A204.1 (cell line): ENCODE data around the gene PLEKHO2.

ENCODE experiments used
- FAIRE-seq: peaks from 2 replicates; lab custom pipeline; 2012; peaks lifted over from hg19 to GRCh38; lab: Jason Lieb, UNC

Gene PLEKHO2

GRCh38 chr15:64892847-64893403 is 51.2 kb downstream of the PLEKHO2 start:
- no peak for FAIRE-seq

GRCh38 chr15:64893481-64894394 is 52.0 kb downstream of the PLEKHO2 start:
- FAIRE-seq: no peak

- FAIRE-seq: no peak
Observed at GRCh38 chr15:64894395-64895056, 52.8 kb downstream of the PLEKHO2 start.

- FAIRE-seq: no peak
Observed at GRCh38 chr15:64895285-64896065, 53.8 kb downstream of the PLEKHO2 start.

- no peak for FAIRE-seq
Observed at GRCh38 chr15:64896371-64897069, 54.8 kb downstream of the PLEKHO2 start.

GRCh38 chr15:64897345-64897985 is 55.8 kb downstream of the PLEKHO2 start:
- FAIRE-seq: no peak

GRCh38 chr15:64898406-64898805 is 56.7 kb downstream of the PLEKHO2 start:
- FAIRE-seq: no peak

GRCh38 chr15:64901141-64901540 is 59.4 kb downstream of the PLEKHO2 start:
- no peak for FAIRE-seq

GRCh38 chr15:64901914-64902313 is 60.2 kb downstream of the PLEKHO2 start:
- FAIRE-seq: no peak

GRCh38 chr15:64902863-64903262 is 61.1 kb downstream of the PLEKHO2 start:
- no peak for FAIRE-seq

- no peak for FAIRE-seq
Observed at GRCh38 chr15:64903326-64903950, 61.7 kb downstream of the PLEKHO2 start.

GRCh38 chr15:64904189-64904588 is 62.5 kb downstream of the PLEKHO2 start:
- no peak for FAIRE-seq

- peak; percentile 60 for FAIRE-seq
Observed at GRCh38 chr15:64905119-64905831, 63.6 kb downstream of the PLEKHO2 start.

GRCh38 chr15:64905941-64906340 is 64.2 kb downstream of the PLEKHO2 start:
- FAIRE-seq: no peak

GRCh38 chr15:64906402-64906801 is 64.7 kb downstream of the PLEKHO2 start:
- no peak for FAIRE-seq

- no peak for FAIRE-seq
Observed at GRCh38 chr15:64907991-64908390, 66.3 kb downstream of the PLEKHO2 start.

- FAIRE-seq: no peak
Observed at GRCh38 chr15:64909546-64909945, 67.8 kb downstream of the PLEKHO2 start.

GRCh38 chr15:64911311-64912186 is 69.8 kb downstream of the PLEKHO2 start, which contains the start of gene ANKDD1A:
TSS of gene ANKDD1A (plus strand) at chr15:64911902. CDS start at chr15:64911931, 29 bp downstream.
- FAIRE-seq: no peak
